HEK293 (cell line): ENCODE data around the gene DDIT4.
A peak's percentile ranks its signal among the peaks of the same experiment; 100 is the strongest.

Experiments
- CTCF ChIA-PET: fragments of 350-600 bp; formaldehyde crosslinking; extraction: SDS; loops from one replicate; lab custom pipeline; 2021; ENCODE audit warnings: antibody characterized with exemption; lab: Yijun Ruan, JAX
- POLR2A ChIA-PET: fragments of 300-600 bp; formaldehyde crosslinking; extraction: SDS; loops from one replicate; lab custom pipeline; 2020; ENCODE audit warnings: antibody characterized with exemption, inconsistent platforms; lab: Yijun Ruan, JAX
- H3K27ac ChIP-seq: fragments of 200-500 bp; sonication (Bioruptor generic); 2 replicates; pipeline ENCODE4 v1.5.1; 2014; ENCODE audit warnings: low read depth, low read length, control low read depth, inconsistent platforms; ENCODE audit errors: extremely low read depth
- H3K36me3 ChIP-seq, 2 experiments: fragments of 200-500 bp in 1 of 2; sonication (Bioruptor generic) in 1 of 2; 1 replicate in 1 of 2; 2 replicates in 1 of 2; pipeline ENCODE4 v1.5.1; 2014 to 2017; ENCODE audit warnings: inconsistent platforms in 2 of 2, low read length in 2 of 2; ENCODE audit not compliant: control insufficient read depth in 2 of 2, insufficient read depth in 1 of 2
- H3K4me1 ChIP-seq: fragments of 200-500 bp; sonication (Bioruptor generic); 2 replicates; pipeline ENCODE4 v1.5.1; 2014; ENCODE audit warnings: mild to moderate bottlenecking, low read length, inconsistent platforms; ENCODE audit not compliant: control insufficient read depth, insufficient read depth
- H3K4me3 ChIP-seq: 2 replicates; pipeline ENCODE4 v1.5.1; 2011; ENCODE audit warnings: low read depth, mild to moderate bottlenecking, control low read depth, low read length, moderate library complexity
- H3K9me3 ChIP-seq: fragments of 200-500 bp; sonication (Bioruptor generic); 2 replicates; pipeline ENCODE4 v1.5.1; 2014; ENCODE audit warnings: low read depth, low read length, inconsistent platforms; ENCODE audit not compliant: control insufficient read depth, insufficient read depth
- GFI1B ChIP-seq: fragments of 450-650 bp; formaldehyde crosslinking; IDR thresholded peaks from 2 replicates; pipeline ENCODE4 v1.5.1; 2016; ENCODE audit warnings: missing biosample characterization, missing genetic modification characterization
- HOXA7 ChIP-seq: sonication (generic); formaldehyde crosslinking; IDR thresholded peaks from 2 replicates; pipeline ENCODE4 v1.8.1; 2022; ENCODE audit warnings: missing genetic modification reagents, borderline replicate concordance
- HOXC10 ChIP-seq: sonication (generic); formaldehyde crosslinking; IDR thresholded peaks from 2 replicates; pipeline ENCODE4 v1.8.1; 2023; ENCODE audit warnings: mild to moderate bottlenecking, missing genetic modification reagents
- KLF1 ChIP-seq: fragments of 450-650 bp; formaldehyde crosslinking; IDR thresholded peaks from 2 replicates; pipeline ENCODE4 v1.5.1; 2016; ENCODE audit warnings: missing biosample characterization, missing genetic modification characterization
- PRDM1 ChIP-seq: fragments of 450-650 bp; formaldehyde crosslinking; IDR thresholded peaks from 2 replicates; pipeline ENCODE4; 2016; ENCODE audit warnings: missing biosample characterization, missing genetic modification characterization
- ZFHX2 ChIP-seq: fragments of 450-650 bp; formaldehyde crosslinking; conservative IDR thresholded peaks from 2 replicates; pipeline ENCODE4 v1.5.1; 2016; ENCODE audit warnings: missing biosample characterization, missing genetic modification characterization
- ZFP69B ChIP-seq: fragments of 450-650 bp; formaldehyde crosslinking; IDR thresholded peaks from 2 replicates; pipeline ENCODE4 v1.5.1; 2016; ENCODE audit warnings: missing biosample characterization, missing genetic modification characterization
- ZNF112 ChIP-seq: fragments of 450-650 bp; formaldehyde crosslinking; IDR thresholded peaks from 2 replicates; pipeline ENCODE4 v1.5.0; 2017; ENCODE audit warnings: missing biosample characterization, missing genetic modification characterization
- ZNF138 ChIP-seq: fragments of 450-650 bp; formaldehyde crosslinking; IDR thresholded peaks from 2 replicates; pipeline ENCODE4 v1.5.1; 2016; ENCODE audit warnings: missing biosample characterization, missing genetic modification characterization, borderline replicate concordance
- ZNF16 ChIP-seq: fragments of 450-650 bp; formaldehyde crosslinking; IDR thresholded peaks from 2 replicates; pipeline ENCODE4 v1.5.1; 2016; ENCODE audit warnings: low read depth, missing biosample characterization, missing genetic modification characterization
- ZNF175 ChIP-seq: fragments of 450-650 bp; formaldehyde crosslinking; IDR thresholded peaks from 2 replicates; pipeline ENCODE4 v1.5.1; 2016; ENCODE audit warnings: missing biosample characterization, missing genetic modification characterization
- ZNF211 ChIP-seq: fragments of 450-650 bp; formaldehyde crosslinking; IDR thresholded peaks from 2 replicates; pipeline ENCODE4 v1.5.1; 2016; ENCODE audit warnings: low read depth, missing biosample characterization, missing genetic modification characterization
- ZNF214 ChIP-seq: fragments of 450-650 bp; formaldehyde crosslinking; IDR thresholded peaks from 2 replicates; pipeline ENCODE4 v1.5.1; 2017; ENCODE audit warnings: missing biosample characterization, mild to moderate bottlenecking, missing genetic modification characterization, borderline replicate concordance
- ZNF223 ChIP-seq: fragments of 450-650 bp; formaldehyde crosslinking; IDR thresholded peaks from 2 replicates; pipeline ENCODE4 v1.5.1; 2016; ENCODE audit warnings: missing biosample characterization, missing genetic modification characterization
- ZNF239 ChIP-seq: fragments of 450-650 bp; formaldehyde crosslinking; IDR thresholded peaks from 2 replicates; pipeline ENCODE4 v1.5.1; 2016; ENCODE audit warnings: missing biosample characterization, missing genetic modification characterization
- ZNF48 ChIP-seq: fragments of 450-650 bp; formaldehyde crosslinking; IDR thresholded peaks from 2 replicates; pipeline ENCODE4 v1.5.1; 2016; ENCODE audit warnings: missing biosample characterization, missing genetic modification characterization
- ZNF510 ChIP-seq: fragments of 450-650 bp; formaldehyde crosslinking; IDR thresholded peaks from 2 replicates; pipeline ENCODE4 v1.5.1; 2018; ENCODE audit warnings: mild to moderate bottlenecking, missing genetic modification characterization, missing biosample characterization; ENCODE audit not compliant: insufficient replicate concordance
- ZNF561 ChIP-seq: fragments of 450-650 bp; IDR thresholded peaks from 2 replicates; pipeline ENCODE4 v1.5.1; 2018; ENCODE audit warnings: missing biosample characterization, missing genetic modification characterization, borderline replicate concordance
- ZNF777 ChIP-seq: fragments of 450-650 bp; formaldehyde crosslinking; IDR thresholded peaks from 2 replicates; pipeline ENCODE4 v1.5.1; 2017; ENCODE audit warnings: missing biosample characterization, missing genetic modification characterization, borderline replicate concordance
- ZXDB ChIP-seq: fragments of 450-650 bp; formaldehyde crosslinking; IDR thresholded peaks from 2 replicates; pipeline ENCODE4 v1.5.1; 2016; ENCODE audit warnings: missing biosample characterization, missing genetic modification characterization
- TF ChIP-seq, protein P1 (sequence below): fragments of 450-650 bp; IDR thresholded peaks from 2 replicates; pipeline ENCODE4 v1.5.1; 2018; ENCODE audit warnings: missing biosample characterization, mild to moderate bottlenecking, missing genetic modification characterization
- TF ChIP-seq, protein P2 (sequence below): fragments of 450-650 bp; formaldehyde crosslinking; IDR thresholded peaks from 2 replicates; pipeline ENCODE4 v1.5.1; 2016; ENCODE audit warnings: missing biosample characterization, missing genetic modification characterization, borderline replicate concordance
- TF ChIP-seq, protein P3 (sequence below): fragments of 450-650 bp; formaldehyde crosslinking; IDR thresholded peaks from 2 replicates; pipeline ENCODE4 v1.5.1; 2016; ENCODE audit warnings: missing biosample characterization, missing genetic modification characterization
- TF ChIP-seq, protein P4 (sequence below): fragments of 450-650 bp; formaldehyde crosslinking; IDR thresholded peaks from 2 replicates; pipeline ENCODE4 v1.5.1; 2016; ENCODE audit warnings: missing biosample characterization, missing genetic modification characterization
- TF ChIP-seq, protein P5 (sequence below): fragments of 450-650 bp; formaldehyde crosslinking; IDR thresholded peaks from 2 replicates; pipeline ENCODE4 v1.5.1; 2017; ENCODE audit warnings: missing biosample characterization, missing genetic modification characterization
- TF ChIP-seq, protein P6 (sequence below): fragments of 450-650 bp; formaldehyde crosslinking; IDR thresholded peaks from 2 replicates; pipeline ENCODE4 v1.5.1; 2016; ENCODE audit warnings: missing biosample characterization, missing genetic modification characterization

DDIT4 gene, protein sequence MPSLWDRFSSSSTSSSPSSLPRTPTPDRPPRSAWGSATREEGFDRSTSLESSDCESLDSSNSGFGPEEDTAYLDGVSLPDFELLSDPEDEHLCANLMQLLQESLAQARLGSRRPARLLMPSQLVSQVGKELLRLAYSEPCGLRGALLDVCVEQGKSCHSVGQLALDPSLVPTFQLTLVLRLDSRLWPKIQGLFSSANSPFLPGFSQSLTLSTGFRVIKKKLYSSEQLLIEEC

DNA sequence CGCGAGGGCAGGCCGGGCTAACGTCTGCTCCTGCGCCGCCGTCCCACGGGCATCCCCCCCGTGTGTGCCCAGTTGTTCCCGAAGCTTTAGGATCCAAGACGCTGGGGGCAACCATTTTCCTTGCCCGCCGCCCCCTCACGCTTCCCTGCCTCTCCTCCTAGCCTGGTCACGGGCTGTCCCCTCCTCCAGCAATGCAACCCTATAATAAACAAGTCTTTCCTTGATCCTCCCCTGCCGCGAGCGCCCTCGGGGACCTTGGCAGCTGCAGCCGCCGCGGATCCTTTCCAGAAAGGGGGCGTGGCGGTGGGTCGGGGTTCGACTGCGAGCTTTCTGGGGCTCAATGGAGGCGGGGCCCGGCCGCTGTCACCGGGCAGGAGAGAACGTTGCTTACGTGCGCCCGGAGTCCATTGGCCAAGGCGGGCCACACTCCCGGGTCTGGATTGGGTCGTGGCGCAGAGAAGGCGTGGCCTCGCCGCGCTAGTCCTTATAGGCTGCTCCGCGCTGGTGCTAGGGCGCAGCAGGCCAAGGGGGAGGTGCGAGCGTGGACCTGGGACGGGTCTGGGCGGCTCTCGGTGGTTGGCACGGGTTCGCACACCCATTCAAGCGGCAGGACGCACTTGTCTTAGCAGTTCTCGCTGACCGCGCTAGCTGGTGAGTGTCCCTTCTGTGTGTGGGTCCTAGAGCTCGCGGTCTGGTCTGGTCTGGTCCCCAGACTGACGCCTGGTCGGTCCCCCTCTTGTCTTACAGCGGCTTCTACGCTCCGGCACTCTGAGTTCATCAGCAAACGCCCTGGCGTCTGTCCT, at the start of gene DDIT4:
Gene DDIT4, plus strand, starts transcription at position 515 of the 803 bp plus-strand sequence. CDS start 293 bp downstream, outside the sequence.
- POLR2A ChIA-PET = interaction anchor here (0.6 to 5.1 kb wide), 42 partner anchors 8 to 973 kb away, joined by 3 to 120 read pairs (median 7); partner anchors contain the start of genes ANAPC16, ASCC1, DNAJB12 and DNAJC9
- CTCF ChIA-PET = interaction anchor here (0.6 to 4.5 kb wide), 13 partner anchors 10 to 68 kb away, joined by 3 to 52 read pairs (median 4); no protein-coding TSS in a partner anchor
- Histone ChIP-seq H3K27ac (peak within 1 kb of the TSS; percentile 99), H3K9me3 (no peaks in the 10 kb centered on the region), H3K36me3 (peaks cover 0 to 16% of the 10 kb centered on the region in 2 experiments; a peak in 1 of 3 replicates), H3K4me1 (peaks cover 7% of the 10 kb centered on the region), H3K4me3 (peak within 1 kb of the TSS; percentile 65)
- TF ChIP-seq ZNF175 (tag by site-specific recombination) (no peak), ZNF16 (tag by site-specific recombination) (0 out of 2 replicates have a peak, but pooled peaks have one; percentile 45), ZNF223 (no peak), ZNF138 (tag by site-specific recombination) (no peak), ZNF239 (tag by site-specific recombination) (no peak), ZFHX2 (peak; percentile 75), ZNF48 (no peak), HOXC10 (CRISPR knock-in tag) (no peak), HOXA7 (no peak), ZNF214 (tag by site-specific recombination) (no peak), ZNF561 (tag by site-specific recombination) (0 out of 2 replicates have a peak, but pooled peaks have one; percentile 14), ZNF510 (tag by site-specific recombination) (no peak), ZNF777 (tag by site-specific recombination) (no peak), ZNF112 (tag by site-specific recombination) (no peak), ZXDB (peak; percentile 40), KLF1 (tag by site-specific recombination) (peak; percentile 33), ZNF211 (tag by site-specific recombination) (no peak), GFI1B (tag by site-specific recombination) (no peak), ZFP69B (tag by site-specific recombination) (peak; percentile 76), PRDM1 (tag by site-specific recombination) (no peak)
- TF ChIP-seq, protein P1, sequence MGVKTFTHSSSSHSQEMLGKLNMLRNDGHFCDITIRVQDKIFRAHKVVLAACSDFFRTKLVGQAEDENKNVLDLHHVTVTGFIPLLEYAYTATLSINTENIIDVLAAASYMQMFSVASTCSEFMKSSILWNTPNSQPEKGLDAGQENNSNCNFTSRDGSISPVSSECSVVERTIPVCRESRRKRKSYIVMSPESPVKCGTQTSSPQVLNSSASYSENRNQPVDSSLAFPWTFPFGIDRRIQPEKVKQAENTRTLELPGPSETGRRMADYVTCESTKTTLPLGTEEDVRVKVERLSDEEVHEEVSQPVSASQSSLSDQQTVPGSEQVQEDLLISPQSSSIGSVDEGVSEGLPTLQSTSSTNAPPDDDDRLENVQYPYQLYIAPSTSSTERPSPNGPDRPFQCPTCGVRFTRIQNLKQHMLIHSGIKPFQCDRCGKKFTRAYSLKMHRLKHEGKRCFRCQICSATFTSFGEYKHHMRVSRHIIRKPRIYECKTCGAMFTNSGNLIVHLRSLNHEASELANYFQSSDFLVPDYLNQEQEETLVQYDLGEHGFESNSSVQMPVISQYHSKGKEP (tag by site-specific recombination) = peak; percentile 91
- TF ChIP-seq, protein P2, sequence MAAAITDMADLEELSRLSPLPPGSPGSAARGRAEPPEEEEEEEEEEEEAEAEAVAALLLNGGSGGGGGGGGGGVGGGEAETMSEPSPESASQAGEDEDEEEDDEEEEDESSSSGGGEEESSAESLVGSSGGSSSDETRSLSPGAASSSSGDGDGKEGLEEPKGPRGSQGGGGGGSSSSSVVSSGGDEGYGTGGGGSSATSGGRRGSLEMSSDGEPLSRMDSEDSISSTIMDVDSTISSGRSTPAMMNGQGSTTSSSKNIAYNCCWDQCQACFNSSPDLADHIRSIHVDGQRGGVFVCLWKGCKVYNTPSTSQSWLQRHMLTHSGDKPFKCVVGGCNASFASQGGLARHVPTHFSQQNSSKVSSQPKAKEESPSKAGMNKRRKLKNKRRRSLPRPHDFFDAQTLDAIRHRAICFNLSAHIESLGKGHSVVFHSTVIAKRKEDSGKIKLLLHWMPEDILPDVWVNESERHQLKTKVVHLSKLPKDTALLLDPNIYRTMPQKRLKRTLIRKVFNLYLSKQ (tag by site-specific recombination) = no peak
- TF ChIP-seq, protein P3, sequence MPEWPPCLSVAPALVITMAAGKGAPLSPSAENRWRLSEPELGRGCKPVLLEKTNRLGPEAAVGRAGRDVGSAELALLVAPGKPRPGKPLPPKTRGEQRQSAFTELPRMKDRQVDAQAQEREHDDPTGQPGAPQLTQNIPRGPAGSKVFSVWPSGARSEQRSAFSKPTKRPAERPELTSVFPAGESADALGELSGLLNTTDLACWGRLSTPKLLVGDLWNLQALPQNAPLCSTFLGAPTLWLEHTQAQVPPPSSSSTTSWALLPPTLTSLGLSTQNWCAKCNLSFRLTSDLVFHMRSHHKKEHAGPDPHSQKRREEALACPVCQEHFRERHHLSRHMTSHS = 0 out of 2 replicates have a peak, but pooled peaks have one; percentile 11
- TF ChIP-seq, protein P4, sequence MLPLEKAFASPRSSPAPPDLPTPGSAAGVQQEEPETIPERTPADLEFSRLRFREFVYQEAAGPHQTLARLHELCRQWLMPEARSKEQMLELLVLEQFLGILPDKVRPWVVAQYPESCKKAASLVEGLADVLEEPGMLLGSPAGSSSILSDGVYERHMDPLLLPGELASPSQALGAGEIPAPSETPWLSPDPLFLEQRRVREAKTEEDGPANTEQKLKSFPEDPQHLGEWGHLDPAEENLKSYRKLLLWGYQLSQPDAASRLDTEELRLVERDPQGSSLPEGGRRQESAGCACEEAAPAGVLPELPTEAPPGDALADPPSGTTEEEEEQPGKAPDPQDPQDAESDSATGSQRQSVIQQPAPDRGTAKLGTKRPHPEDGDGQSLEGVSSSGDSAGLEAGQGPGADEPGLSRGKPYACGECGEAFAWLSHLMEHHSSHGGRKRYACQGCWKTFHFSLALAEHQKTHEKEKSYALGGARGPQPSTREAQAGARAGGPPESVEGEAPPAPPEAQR (tag by site-specific recombination) = peak; percentile 65; the same call in 1 of the 2 replicates
- TF ChIP-seq, protein P5, sequence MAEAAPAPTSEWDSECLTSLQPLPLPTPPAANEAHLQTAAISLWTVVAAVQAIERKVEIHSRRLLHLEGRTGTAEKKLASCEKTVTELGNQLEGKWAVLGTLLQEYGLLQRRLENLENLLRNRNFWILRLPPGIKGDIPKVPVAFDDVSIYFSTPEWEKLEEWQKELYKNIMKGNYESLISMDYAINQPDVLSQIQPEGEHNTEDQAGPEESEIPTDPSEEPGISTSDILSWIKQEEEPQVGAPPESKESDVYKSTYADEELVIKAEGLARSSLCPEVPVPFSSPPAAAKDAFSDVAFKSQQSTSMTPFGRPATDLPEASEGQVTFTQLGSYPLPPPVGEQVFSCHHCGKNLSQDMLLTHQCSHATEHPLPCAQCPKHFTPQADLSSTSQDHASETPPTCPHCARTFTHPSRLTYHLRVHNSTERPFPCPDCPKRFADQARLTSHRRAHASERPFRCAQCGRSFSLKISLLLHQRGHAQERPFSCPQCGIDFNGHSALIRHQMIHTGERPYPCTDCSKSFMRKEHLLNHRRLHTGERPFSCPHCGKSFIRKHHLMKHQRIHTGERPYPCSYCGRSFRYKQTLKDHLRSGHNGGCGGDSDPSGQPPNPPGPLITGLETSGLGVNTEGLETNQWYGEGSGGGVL (tag by site-specific recombination) = peak; percentile 27; the same call in 1 of the 2 replicates
- TF ChIP-seq, protein P6, sequence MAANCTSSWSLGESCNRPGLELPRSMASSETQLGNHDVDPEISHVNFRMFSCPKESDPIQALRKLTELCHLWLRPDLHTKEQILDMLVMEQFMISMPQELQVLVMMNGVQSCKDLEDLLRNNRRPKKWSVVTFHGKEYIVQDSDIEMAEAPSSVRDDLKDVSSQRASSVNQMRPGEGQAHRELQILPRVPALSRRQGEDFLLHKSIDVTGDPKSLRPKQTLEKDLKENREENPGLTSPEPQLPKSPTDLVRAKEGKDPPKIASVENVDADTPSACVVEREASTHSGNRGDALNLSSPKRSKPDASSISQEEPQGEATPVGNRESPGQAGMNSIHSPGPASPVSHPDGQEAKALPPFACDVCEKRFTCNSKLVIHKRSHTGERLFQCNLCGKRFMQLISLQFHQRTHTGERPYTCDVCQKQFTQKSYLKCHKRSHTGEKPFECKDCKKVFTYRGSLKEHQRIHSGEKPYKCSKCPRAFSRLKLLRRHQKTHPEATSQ (tag by site-specific recombination) = 0 out of 2 replicates have a peak, but pooled peaks have one; percentile 21
